MCF 10A (cell line): Measurements from ENCODE around the gene METTL1. TPM values are rescaled to one million over a fixed set of nuclear protein-coding genes. Genes with fewer than 3 reads are reported as not detected.

Experiments
- BruUV-seq: library from RNA; stranded (reverse); fragments of 400-500 nt; replicated peaks from 2 replicates; lab custom pipeline; 2021; lab: Mats Ljungman, UMichigan
- CTCF ChIA-PET: fragments of 300-600 bp; sonication (Branson Sonifier 250); formaldehyde crosslinking; extraction: SDS; loops from one replicate; lab custom pipeline; 2021; ENCODE audit warnings: antibody characterized with exemption, inconsistent platforms; lab: Yijun Ruan, JAX
- POLR2A ChIA-PET: fragments of 300-600, 350-650 bp; sonication (Branson Sonifier 250); formaldehyde crosslinking; extraction: SDS; loops from one replicate; lab custom pipeline; 2020; ENCODE audit warnings: antibody characterized with exemption, inconsistent platforms; lab: Yijun Ruan, JAX
- DNase-seq: peaks from one replicate; pipeline ENCODE4 v3.0.0-alpha.2; 2018; ENCODE audit not compliant: unreplicated experiment
- H3K27ac Mint-ChIP-seq: one replicate; pipeline ENCODE4 v1.8.0; 2022; ENCODE audit warnings: mild to moderate bottlenecking, low read depth, mixed read lengths; ENCODE audit not compliant: unreplicated experiment
- H3K27me3 Mint-ChIP-seq: one replicate; pipeline ENCODE4 v1.8.0; 2022; ENCODE audit warnings: mixed read lengths; ENCODE audit not compliant: insufficient read depth, unreplicated experiment
- H3K36me3 Mint-ChIP-seq: one replicate; pipeline ENCODE4 v1.8.0; 2022; ENCODE audit warnings: mild to moderate bottlenecking, moderate library complexity, mixed read lengths; ENCODE audit not compliant: insufficient read depth, unreplicated experiment
- H3K4me1 Mint-ChIP-seq: one replicate; pipeline ENCODE4 v1.8.0; 2022; ENCODE audit warnings: mixed read lengths; ENCODE audit not compliant: insufficient read depth, unreplicated experiment
- H3K4me3 Mint-ChIP-seq: one replicate; pipeline ENCODE4 v1.8.0; 2022; ENCODE audit warnings: mild to moderate bottlenecking, moderate library complexity, mixed read lengths; ENCODE audit not compliant: unreplicated experiment
- H3K9me3 Mint-ChIP-seq: one replicate; pipeline ENCODE4 v1.8.0; 2022; ENCODE audit warnings: mixed read lengths; ENCODE audit not compliant: unreplicated experiment
- intact Hi-C: fragments of 100-400 bp; cut with micrococcal nuclease; formaldehyde crosslinking; loops from 2 replicates; pipeline ENCODE4 v1.14.1; 2022
- microRNA-seq: library from miRNA; unstranded; fragments of <30 nt; microRNA quantifications from one replicate; pipeline ENCODE4 v1.2.0, GENCODE V29; 2022
- total RNA-seq: library from RNA; stranded (reverse); gene quantifications from 2 replicates; pipeline ENCODE4 v1.2.3, GENCODE V29; 2022
- TF ChIP-seq, protein P1 (sequence below): fragments of 200-600 bp; IDR thresholded peaks from one replicate; pipeline ENCODE4 v1.8.0; 2022; ENCODE audit warnings: antibody characterized with exemption, mild to moderate bottlenecking; ENCODE audit not compliant: unreplicated experiment

Gene METTL1
- total RNA-seq, 1 experiment from 2014 or later = 40.6 TPM

DNA sequence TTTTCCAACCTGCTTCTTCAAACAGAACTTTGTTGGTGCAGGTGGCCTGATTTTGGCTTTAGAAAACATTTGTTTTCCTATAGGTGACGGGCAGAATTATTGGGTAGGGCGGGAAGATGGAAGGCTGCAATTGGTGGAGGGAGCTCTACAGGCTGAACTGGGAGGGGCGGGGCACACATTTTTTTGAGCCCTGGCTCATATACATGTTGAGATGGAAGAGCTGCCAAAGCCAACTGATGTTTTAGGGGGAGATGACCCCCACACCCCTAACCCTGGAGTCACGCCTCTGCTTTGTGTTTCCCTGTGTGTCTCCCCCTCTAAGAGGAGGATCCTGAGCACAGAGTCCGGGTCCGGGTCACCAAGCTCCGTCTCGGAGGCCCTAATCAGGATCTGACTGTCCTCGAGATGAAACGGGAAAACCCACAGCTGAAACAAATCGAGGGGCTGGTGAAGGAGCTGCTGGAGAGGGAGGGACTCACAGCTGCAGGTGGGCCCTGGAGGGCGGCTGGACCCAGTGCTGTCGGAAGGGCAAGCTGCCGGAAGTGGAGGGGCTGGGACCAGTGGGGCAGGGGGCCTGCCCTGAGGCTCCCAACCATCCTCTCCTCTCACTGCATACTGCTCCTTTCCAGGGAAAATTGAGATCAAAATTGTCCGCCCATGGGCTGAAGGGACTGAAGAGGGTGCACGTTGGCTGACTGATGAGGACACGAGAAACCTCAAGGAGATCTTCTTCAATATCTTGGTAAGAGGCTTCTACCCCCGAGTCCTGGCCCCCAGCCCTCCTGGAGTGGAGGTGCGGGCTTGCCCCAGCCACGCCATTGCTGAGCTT is 51.9 kb downstream of the METTL1 start:
- no peak overlapping the region for H3K4me3 Mint-ChIP-seq
- POLR2A ChIA-PET = no interaction called here
- no peaks in the 10 kb centered on the region for H3K4me1 Mint-ChIP-seq
- no TSS peak for BruUV-seq
- H3K9me3 Mint-ChIP-seq = no peaks in the 10 kb centered on the region
- no peak for DNase-seq
- no peak overlapping the region for H3K27ac Mint-ChIP-seq
- TF ChIP-seq, protein P1, sequence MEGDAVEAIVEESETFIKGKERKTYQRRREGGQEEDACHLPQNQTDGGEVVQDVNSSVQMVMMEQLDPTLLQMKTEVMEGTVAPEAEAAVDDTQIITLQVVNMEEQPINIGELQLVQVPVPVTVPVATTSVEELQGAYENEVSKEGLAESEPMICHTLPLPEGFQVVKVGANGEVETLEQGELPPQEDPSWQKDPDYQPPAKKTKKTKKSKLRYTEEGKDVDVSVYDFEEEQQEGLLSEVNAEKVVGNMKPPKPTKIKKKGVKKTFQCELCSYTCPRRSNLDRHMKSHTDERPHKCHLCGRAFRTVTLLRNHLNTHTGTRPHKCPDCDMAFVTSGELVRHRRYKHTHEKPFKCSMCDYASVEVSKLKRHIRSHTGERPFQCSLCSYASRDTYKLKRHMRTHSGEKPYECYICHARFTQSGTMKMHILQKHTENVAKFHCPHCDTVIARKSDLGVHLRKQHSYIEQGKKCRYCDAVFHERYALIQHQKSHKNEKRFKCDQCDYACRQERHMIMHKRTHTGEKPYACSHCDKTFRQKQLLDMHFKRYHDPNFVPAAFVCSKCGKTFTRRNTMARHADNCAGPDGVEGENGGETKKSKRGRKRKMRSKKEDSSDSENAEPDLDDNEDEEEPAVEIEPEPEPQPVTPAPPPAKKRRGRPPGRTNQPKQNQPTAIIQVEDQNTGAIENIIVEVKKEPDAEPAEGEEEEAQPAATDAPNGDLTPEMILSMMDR = no peak
- CTCF ChIA-PET = interaction anchor here (0.6 to 1.5 kb wide), 5 partner anchors 11 to 135 kb away, joined by 3 read pairs; partner anchors contain the start of gene TSFM
- intact Hi-C loops = no loop called here
- peaks cover 38% of the 10 kb centered on the region for H3K36me3 Mint-ChIP-seq
- no peaks in the 10 kb centered on the region for H3K27me3 Mint-ChIP-seq

DNA sequence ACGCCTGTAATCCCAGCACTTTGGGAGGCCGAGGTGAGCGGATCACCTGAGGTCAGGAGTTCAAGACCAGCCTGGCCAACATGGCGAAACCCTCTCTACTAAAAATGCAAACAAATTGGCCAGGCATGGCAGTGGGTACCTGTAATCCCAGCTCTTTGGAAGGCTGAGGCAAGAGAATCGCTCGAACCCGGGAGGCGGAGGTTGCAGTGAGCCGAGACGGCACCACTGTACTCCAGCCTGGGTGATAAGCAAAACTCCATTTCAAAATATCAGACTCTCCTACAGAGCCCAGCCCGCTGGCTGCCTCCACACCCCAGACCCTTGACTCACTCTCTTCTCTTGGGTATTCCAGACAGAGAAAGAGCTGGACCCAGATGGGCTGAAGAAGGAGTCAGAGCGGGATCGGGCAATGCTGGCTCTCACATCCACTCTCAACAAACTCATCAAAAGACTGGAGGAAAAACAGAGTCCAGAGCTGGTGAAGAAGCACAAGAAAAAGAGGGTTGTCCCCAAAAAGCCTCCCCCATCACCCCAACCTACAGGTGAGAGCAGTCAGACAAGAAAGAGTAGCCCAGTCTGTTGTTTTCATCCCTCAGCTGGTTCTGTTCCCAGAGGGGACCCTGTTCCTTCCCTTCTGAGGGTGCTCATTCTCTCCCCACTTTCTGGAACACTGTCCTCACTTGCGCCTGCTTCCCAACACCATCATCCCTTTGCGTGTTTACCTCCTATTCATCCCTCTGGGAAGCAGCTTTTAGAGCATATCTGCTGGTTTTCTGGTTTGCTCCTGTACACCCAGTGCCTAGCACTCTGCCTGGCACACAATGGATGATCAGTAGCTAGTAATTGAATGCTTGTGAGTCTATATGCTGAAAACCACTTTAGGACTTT is 53.0 kb downstream of the METTL1 start:
- Mint-ChIP-seq H3K27ac (no peak overlapping the region), H3K27me3 (no peaks in the 10 kb centered on the region), H3K4me3 (no peak overlapping the region), H3K9me3 (no peaks in the 10 kb centered on the region), H3K36me3 (peaks cover 46% of the 10 kb centered on the region), H3K4me1 (no peaks in the 10 kb centered on the region)
- TF ChIP-seq, protein P1 = no peak
- POLR2A ChIA-PET = no interaction called here
- DNase-seq = no peak
- BruUV-seq = no TSS peak
- CTCF ChIA-PET = interaction anchor here (1.1 to 1.5 kb wide), 2 partner anchors 18 to 63 kb away, joined by 3 to 7 read pairs; no protein-coding TSS in a partner anchor
- intact Hi-C loops = no loop called here

Small RNAs within 50 kb of the gene (microRNA-seq; reads per million reads assigned to microRNA genes)
- gene MIR6759 = not detected

Other genes with a start within 250 kb of the METTL1 start
- gene MBD6, start 249.3 kb downstream of the METTL1 start, total RNA-seq = 96.5 and 111 TPM in 2 replicates
- gene DCTN2, start 224.9 kb downstream of the METTL1 start, total RNA-seq = 149 and 188 TPM in 2 replicates
- gene KIF5A, start 222.1 kb downstream of the METTL1 start, total RNA-seq = 0.56 TPM in 2 replicates
- 32.0 and 38.0 TPM in 2 replicates for gene PIP4K2C, start 180.9 kb downstream of the METTL1 start, total RNA-seq
- 1.7 and 2.0 TPM in 2 replicates for gene DTX3, start 167.3 kb downstream of the METTL1 start, total RNA-seq
- 0.37 and 0.83 TPM in 2 replicates for gene ARHGEF25, start 160.7 kb downstream of the METTL1 start, total RNA-seq
- 0.29 and 0.40 TPM in 2 replicates for gene B4GALNT1, start 138.9 kb downstream of the METTL1 start, total RNA-seq
- gene OS9, start 78.0 kb downstream of the METTL1 start, total RNA-seq = 125 and 173 TPM in 2 replicates
- 0.19 TPM in 1 of 2 replicates, not detected in the other for gene AGAP2, start 33.4 kb downstream of the METTL1 start, total RNA-seq
- gene TSPAN31, start 27.1 kb downstream of the METTL1 start, total RNA-seq = 24.8 and 30.9 TPM in 2 replicates
- gene CDK4, start 19.8 kb downstream of the METTL1 start, total RNA-seq = 117 and 123 TPM in 2 replicates
- 8.7 and 12.5 TPM in 2 replicates for gene MARCHF9, start 17.0 kb downstream of the METTL1 start, total RNA-seq
- gene CYP27B1, start 5.0 kb downstream of the METTL1 start, total RNA-seq = 12.6 and 27.5 TPM in 2 replicates
- gene EEF1AKMT3, start 509 bp upstream of the METTL1 start, total RNA-seq = 7.6 and 8.1 TPM in 2 replicates
- 28.4 and 32.6 TPM in 2 replicates for gene TSFM, start 10.7 kb upstream of the METTL1 start, total RNA-seq
- gene AVIL, start 46.6 kb upstream of the METTL1 start, total RNA-seq = 1.7 and 1.9 TPM in 2 replicates
- gene CTDSP2, start 74.6 kb upstream of the METTL1 start, total RNA-seq = 73.4 and 76.5 TPM in 2 replicates
- gene ATP23, start 169.5 kb upstream of the METTL1 start, total RNA-seq = 1.9 and 3.0 TPM in 2 replicates